RWPE2 (cell line): ENCODE results near the gene ERGIC1.

Experiments
- ATAC-seq: fragments of 200-7000 bp; cut with Tn5 transposase; 3 replicates; pipeline ENCODE4 v1.9.1; 2021; ENCODE audit warnings: low read depth
- DNase-seq: peaks from one replicate; pipeline ENCODE4 v3.0.0-alpha.2; 2020; ENCODE audit warnings: low spot score
- H3K27ac ChIP-seq: fragments of 450-650 bp; 2 replicates; pipeline ENCODE4 v1.5.1; 2017; ENCODE audit warnings: mild to moderate bottlenecking; ENCODE audit not compliant: poor library complexity, severe bottlenecking
- H3K27me3 ChIP-seq: fragments of 250-450 bp; sonication (Bioruptor Pico); 2 replicates; pipeline ENCODE4 v1.5.1; 2021; ENCODE audit warnings: mild to moderate bottlenecking, moderate library complexity; ENCODE audit not compliant: insufficient read depth, poor library complexity, severe bottlenecking
- H3K36me3 ChIP-seq: fragments of 250-450 bp; sonication (Bioruptor Pico); 2 replicates; pipeline ENCODE4 v1.5.1; 2020; ENCODE audit warnings: low read depth, mild to moderate bottlenecking, moderate library complexity
- H3K4me1 ChIP-seq: fragments of 250-450 bp; sonication (Bioruptor Pico); 2 replicates; pipeline ENCODE4 v1.5.1; 2021; ENCODE audit warnings: mild to moderate bottlenecking, moderate library complexity; ENCODE audit not compliant: insufficient read depth, poor library complexity, severe bottlenecking
- H3K4me3 ChIP-seq: fragments of 250-450 bp; sonication (Bioruptor Pico); 2 replicates; pipeline ENCODE4 v1.5.1; 2021; ENCODE audit warnings: mild to moderate bottlenecking, moderate library complexity; ENCODE audit not compliant: severe bottlenecking
- H3K9me3 ChIP-seq: fragments of 250-450 bp; sonication (Bioruptor Pico); 2 replicates; pipeline ENCODE4 v1.5.1; 2021; ENCODE audit warnings: mild to moderate bottlenecking, moderate library complexity; ENCODE audit not compliant: severe bottlenecking
- TF ChIP-seq, protein P1 (sequence below): fragments of 450-650 bp; IDR thresholded peaks from one replicate; pipeline ENCODE4 v1.5.1; 2017; ENCODE audit warnings: mild to moderate bottlenecking, moderate library complexity; ENCODE audit not compliant: poor library complexity, severe bottlenecking

The ERGIC1 gene

DNA sequence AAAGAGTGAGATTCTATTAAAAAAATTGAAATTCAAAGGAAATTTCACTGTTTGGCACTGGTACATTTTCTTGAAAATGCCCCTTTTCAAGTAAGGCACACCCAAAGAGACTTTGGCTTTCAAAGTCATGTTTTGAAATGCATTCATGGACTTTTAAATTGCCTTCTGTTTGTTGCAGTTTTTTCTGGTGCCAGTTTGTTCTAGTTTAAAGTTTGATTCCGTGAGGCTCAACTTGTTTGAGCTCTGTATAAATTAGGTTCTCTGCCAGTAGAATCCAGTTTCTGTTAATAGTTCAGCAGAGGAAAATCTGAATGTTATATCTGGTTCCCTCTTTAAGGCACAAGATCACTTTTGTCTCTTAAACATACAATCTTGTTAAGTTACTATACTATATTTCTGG lies 165.9 kb downstream of the ERGIC1 start:
- H3K4me1 ChIP-seq: peaks cover 18% of the 10 kb centered on the region
- DNase-seq: no peak
- H3K27ac ChIP-seq: peak overlapping the region; percentile 71

DNA sequence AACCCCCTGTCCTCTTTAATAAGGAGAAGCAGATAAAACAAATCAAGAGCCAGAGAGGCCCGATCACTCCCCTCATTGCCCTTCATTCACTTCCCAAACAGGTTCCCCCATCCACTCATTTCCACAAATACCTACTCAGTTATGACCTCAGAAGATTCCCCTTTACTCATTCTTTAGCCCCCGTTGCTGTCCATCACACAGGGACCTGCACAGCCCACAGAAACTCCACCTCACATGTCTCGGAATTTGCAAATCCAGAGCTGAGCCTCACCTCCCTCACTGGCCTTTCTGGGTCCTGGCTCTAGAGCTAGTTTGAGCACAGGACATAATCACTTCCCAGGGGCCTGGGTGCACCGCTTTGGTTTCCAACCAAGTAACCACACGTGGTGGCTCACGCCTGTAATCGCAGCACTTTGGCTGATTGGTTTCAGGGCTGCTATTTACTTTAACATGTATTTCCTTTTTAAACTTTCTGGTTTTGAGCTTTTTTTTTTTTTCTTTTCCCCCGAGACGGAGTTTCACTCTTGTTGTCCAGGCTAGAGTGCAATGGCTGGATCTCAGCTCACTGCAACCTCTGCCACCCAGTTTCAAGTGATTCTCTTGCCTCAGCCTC lies 167.3 kb downstream of the ERGIC1 start:
- Histone ChIP-seq H3K9me3 (no peaks in the 10 kb centered on the region), H3K27me3 (no peaks in the 10 kb centered on the region), H3K36me3 (peaks cover 25% of the 10 kb centered on the region), H3K27ac (no peak overlapping the region), H3K4me1 (peaks cover 18% of the 10 kb centered on the region), H3K4me3 (no peak overlapping the region)
- TF ChIP-seq, protein P1, sequence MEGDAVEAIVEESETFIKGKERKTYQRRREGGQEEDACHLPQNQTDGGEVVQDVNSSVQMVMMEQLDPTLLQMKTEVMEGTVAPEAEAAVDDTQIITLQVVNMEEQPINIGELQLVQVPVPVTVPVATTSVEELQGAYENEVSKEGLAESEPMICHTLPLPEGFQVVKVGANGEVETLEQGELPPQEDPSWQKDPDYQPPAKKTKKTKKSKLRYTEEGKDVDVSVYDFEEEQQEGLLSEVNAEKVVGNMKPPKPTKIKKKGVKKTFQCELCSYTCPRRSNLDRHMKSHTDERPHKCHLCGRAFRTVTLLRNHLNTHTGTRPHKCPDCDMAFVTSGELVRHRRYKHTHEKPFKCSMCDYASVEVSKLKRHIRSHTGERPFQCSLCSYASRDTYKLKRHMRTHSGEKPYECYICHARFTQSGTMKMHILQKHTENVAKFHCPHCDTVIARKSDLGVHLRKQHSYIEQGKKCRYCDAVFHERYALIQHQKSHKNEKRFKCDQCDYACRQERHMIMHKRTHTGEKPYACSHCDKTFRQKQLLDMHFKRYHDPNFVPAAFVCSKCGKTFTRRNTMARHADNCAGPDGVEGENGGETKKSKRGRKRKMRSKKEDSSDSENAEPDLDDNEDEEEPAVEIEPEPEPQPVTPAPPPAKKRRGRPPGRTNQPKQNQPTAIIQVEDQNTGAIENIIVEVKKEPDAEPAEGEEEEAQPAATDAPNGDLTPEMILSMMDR: no peak
- ATAC-seq (no peak), DNase-seq (no peak)

More for the DNA sequence above, 165.9 kb downstream of the ERGIC1 start:
- H3K9me3 ChIP-seq: no peaks in the 10 kb centered on the region
- no peak for ATAC-seq
- peaks cover 39% of the 10 kb centered on the region for H3K36me3 ChIP-seq
- no peaks in the 10 kb centered on the region for H3K27me3 ChIP-seq
- H3K4me3 ChIP-seq: no peak overlapping the region
- TF ChIP-seq, protein P1: no peak
